HEK293 (cell line): ENCODE measurements around the gene SLC6A6.
A peak's percentile ranks its signal among the peaks of the same experiment; 100 is the strongest.

Source experiments
- CTCF ChIP-seq: fragments of 450-650 bp; formaldehyde crosslinking; IDR thresholded peaks from 2 replicates; pipeline ENCODE4 v1.5.1; 2016; ENCODE audit warnings: missing biosample characterization, missing genetic modification characterization
- PATZ1 ChIP-seq: fragments of 450-650 bp; formaldehyde crosslinking; IDR thresholded peaks from 2 replicates; pipeline ENCODE4 v1.5.1; 2016; ENCODE audit warnings: missing biosample characterization, missing genetic modification characterization
- PRDM1 ChIP-seq: fragments of 450-650 bp; formaldehyde crosslinking; IDR thresholded peaks from 2 replicates; pipeline ENCODE4; 2016; ENCODE audit warnings: missing biosample characterization, missing genetic modification characterization
- ZNF292 ChIP-seq: fragments of 450-650 bp; formaldehyde crosslinking; IDR thresholded peaks from 2 replicates; pipeline ENCODE4 v1.5.1; 2016; ENCODE audit warnings: low read depth, missing biosample characterization, missing genetic modification characterization, borderline replicate concordance
- ZNF362 ChIP-seq: fragments of 450-650 bp; formaldehyde crosslinking; IDR thresholded peaks from 2 replicates; pipeline ENCODE4 v1.5.1; 2016; ENCODE audit warnings: missing biosample characterization, missing genetic modification characterization
- ZNF37A ChIP-seq: fragments of 450-650 bp; IDR thresholded peaks from 2 replicates; pipeline ENCODE4 v1.5.1; 2018; ENCODE audit warnings: missing biosample characterization, missing genetic modification characterization
- ZNF530 ChIP-seq: fragments of 450-650 bp; formaldehyde crosslinking; IDR thresholded peaks from 2 replicates; pipeline ENCODE4 v1.5.1; 2016; ENCODE audit warnings: low read depth, missing biosample characterization, missing genetic modification characterization

- TF ChIP-seq PRDM1 (no peak), ZNF362 (tag by site-specific recombination) (no peak), ZNF37A (no peak), ZNF530 (tag by site-specific recombination) (no peak), ZNF292 (tag by site-specific recombination) (no peak), PATZ1 (peak; percentile 93), CTCF (tag by site-specific recombination) (no peak)
Measured at GRCh38 chr3:14451844-14452739, 49.7 kb downstream of the SLC6A6 start.
